Vagina (tissue), 2 donors: Measurements from ENCODE around the gene APLF.

Experiments used
- POLR2A ChIP-seq, 2 donors: fragments of 450-650 bp; IDR thresholded peaks; one replicate each; pipeline ENCODE4 v1.6.1; 2017; ENCODE audit warnings: antibody characterized with exemption in 2 of 2, mild to moderate bottlenecking in 2 of 2, moderate library complexity in 2 of 2
- TF ChIP-seq, protein P1 (sequence below), 3 experiments: fragments of 450-650 bp in 2 of 3; fragments of 200-600 bp in 1 of 3; sonication (generic) in 1 of 3; IDR thresholded peaks; one replicate each; pipeline ENCODE4 v1.5.1; 2017 to 2019; ENCODE audit warnings: antibody characterized with exemption in 3 of 3, mild to moderate bottlenecking in 2 of 3, moderate library complexity in 2 of 3

DNA sequence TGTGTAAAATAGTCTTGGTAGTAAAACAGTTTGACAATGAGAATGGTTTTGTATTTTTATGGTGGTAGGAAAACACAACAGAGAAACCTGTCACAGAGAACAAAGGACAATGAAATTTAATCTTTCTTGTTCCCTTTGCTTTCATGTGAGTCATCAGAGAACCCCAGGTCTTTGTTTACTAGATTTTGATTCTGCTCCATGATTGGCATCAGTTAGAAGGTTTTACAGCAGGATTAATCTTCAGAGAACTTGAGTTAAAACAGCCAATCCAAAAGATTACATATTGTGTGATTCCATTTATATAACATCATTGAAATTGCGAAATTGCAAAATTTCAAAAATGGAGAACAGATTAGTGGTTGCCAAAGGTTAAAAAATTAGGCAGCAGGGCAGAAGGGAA is 2.5 kb downstream of the APLF start:
- TF ChIP-seq, protein P1, sequence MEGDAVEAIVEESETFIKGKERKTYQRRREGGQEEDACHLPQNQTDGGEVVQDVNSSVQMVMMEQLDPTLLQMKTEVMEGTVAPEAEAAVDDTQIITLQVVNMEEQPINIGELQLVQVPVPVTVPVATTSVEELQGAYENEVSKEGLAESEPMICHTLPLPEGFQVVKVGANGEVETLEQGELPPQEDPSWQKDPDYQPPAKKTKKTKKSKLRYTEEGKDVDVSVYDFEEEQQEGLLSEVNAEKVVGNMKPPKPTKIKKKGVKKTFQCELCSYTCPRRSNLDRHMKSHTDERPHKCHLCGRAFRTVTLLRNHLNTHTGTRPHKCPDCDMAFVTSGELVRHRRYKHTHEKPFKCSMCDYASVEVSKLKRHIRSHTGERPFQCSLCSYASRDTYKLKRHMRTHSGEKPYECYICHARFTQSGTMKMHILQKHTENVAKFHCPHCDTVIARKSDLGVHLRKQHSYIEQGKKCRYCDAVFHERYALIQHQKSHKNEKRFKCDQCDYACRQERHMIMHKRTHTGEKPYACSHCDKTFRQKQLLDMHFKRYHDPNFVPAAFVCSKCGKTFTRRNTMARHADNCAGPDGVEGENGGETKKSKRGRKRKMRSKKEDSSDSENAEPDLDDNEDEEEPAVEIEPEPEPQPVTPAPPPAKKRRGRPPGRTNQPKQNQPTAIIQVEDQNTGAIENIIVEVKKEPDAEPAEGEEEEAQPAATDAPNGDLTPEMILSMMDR (IDR thresholded peaks at IDR 0.05): no peak
- TF ChIP-seq POLR2A (IDR thresholded peaks at IDR 0.05): no peak
